NCI-H69 (cell line): ENCODE measurements around the gene ESPNL.

Source experiments
- DNase-seq: peaks from one replicate; lab custom pipeline; 2025; lab: John Stamatoyannopoulos, UW

The ESPNL gene

GRCh38 chr2:238158509-238159070, 58.5 kb downstream of the ESPNL start, which contains the start of gene ERFE:
Gene ERFE (plus strand): TSS chr2:238158970. CDS start chr2:238159008, 38 bp downstream.
- peak; percentile 67 for DNase-seq

GRCh38 chr2:238159071-238159539, 59.0 kb downstream of the ESPNL start:
- DNase-seq = peak; percentile 49

GRCh38 chr2:238159661-238160205, 59.6 kb downstream of the ESPNL start:
- DNase-seq = no peak

- DNase-seq = no peak
Observed at GRCh38 chr2:238160206-238161129, 60.3 kb downstream of the ESPNL start.

GRCh38 chr2:238161291-238162051, 61.3 kb downstream of the ESPNL start:
- no peak for DNase-seq

GRCh38 chr2:238162251-238162845, 62.2 kb downstream of the ESPNL start:
- no peak for DNase-seq

GRCh38 chr2:238162846-238163441, 62.8 kb downstream of the ESPNL start:
- DNase-seq = no peak

GRCh38 chr2:238163481-238164198, 63.5 kb downstream of the ESPNL start:
- peak; percentile 37 for DNase-seq

- no peak for DNase-seq
Observed at GRCh38 chr2:238164906-238165287, 64.8 kb downstream of the ESPNL start.

- DNase-seq = no peak
Observed at GRCh38 chr2:238165288-238165921, 65.3 kb downstream of the ESPNL start.

GRCh38 chr2:238166391-238167343, 66.5 kb downstream of the ESPNL start:
- DNase-seq = no peak

GRCh38 chr2:238167344-238167715, 67.2 kb downstream of the ESPNL start:
- no peak for DNase-seq

- no peak for DNase-seq
Observed at GRCh38 chr2:238167761-238168160, 67.6 kb downstream of the ESPNL start.

GRCh38 chr2:238168196-238169047, 68.3 kb downstream of the ESPNL start:
- no peak for DNase-seq

- peak; percentile 11 for DNase-seq
Observed at GRCh38 chr2:238169048-238169707, 69.0 kb downstream of the ESPNL start.

- DNase-seq = peak; percentile 9
Observed at GRCh38 chr2:238169708-238170251, 69.6 kb downstream of the ESPNL start.

- DNase-seq = no peak
Observed at GRCh38 chr2:238170386-238171071, 70.4 kb downstream of the ESPNL start.
